Epithelial cell of esophagus (primary cell): ENCODE data around the gene LEMD1.
A peak's percentile ranks its signal among the peaks of the same experiment; 100 is the strongest.

Experiments
- DNase-seq: peaks from one replicate; pipeline ENCODE4 v3.0.0; 2010; ENCODE audit warnings: low read depth
- H3K4me3 ChIP-seq: 2 replicates; pipeline ENCODE4 v1.5.1; 2011; ENCODE audit warnings: mild to moderate bottlenecking, low read length, control low read depth
- TF ChIP-seq, protein P1 (sequence below): IDR thresholded peaks from 2 replicates; pipeline ENCODE4 v1.5.1; 2011; ENCODE audit warnings: low read depth, mild to moderate bottlenecking, low read length, control low read depth, inconsistent platforms; ENCODE audit not compliant: insufficient read depth; ENCODE audit errors: missing control alignments

The LEMD1 gene

GRCh38 chr1:205354259-205355074 is 67.4 kb downstream of the LEMD1 start:
- TF ChIP-seq, protein P1, sequence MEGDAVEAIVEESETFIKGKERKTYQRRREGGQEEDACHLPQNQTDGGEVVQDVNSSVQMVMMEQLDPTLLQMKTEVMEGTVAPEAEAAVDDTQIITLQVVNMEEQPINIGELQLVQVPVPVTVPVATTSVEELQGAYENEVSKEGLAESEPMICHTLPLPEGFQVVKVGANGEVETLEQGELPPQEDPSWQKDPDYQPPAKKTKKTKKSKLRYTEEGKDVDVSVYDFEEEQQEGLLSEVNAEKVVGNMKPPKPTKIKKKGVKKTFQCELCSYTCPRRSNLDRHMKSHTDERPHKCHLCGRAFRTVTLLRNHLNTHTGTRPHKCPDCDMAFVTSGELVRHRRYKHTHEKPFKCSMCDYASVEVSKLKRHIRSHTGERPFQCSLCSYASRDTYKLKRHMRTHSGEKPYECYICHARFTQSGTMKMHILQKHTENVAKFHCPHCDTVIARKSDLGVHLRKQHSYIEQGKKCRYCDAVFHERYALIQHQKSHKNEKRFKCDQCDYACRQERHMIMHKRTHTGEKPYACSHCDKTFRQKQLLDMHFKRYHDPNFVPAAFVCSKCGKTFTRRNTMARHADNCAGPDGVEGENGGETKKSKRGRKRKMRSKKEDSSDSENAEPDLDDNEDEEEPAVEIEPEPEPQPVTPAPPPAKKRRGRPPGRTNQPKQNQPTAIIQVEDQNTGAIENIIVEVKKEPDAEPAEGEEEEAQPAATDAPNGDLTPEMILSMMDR: peak; percentile 88

DNA sequence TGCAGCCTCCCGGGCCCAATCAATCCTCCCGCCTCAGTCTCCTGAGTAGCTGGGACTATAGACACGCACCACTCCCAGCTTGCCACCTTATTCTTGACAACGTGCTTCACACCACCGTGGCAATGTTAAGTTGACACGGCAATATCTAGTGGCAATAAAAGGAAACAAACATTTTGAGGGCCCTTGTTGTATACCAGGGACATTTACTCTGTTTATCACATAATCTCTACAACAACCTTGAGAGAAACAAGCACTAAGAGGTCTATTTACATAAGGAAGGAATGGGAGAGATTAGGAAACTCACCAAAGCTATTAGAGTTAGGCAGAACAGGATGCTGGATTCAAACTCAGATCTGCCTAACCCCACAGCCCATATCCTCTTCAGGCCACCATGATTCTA is 68.2 kb downstream of the LEMD1 start:
- TF ChIP-seq, protein P1: no peak
- H3K4me3 ChIP-seq: no peak overlapping the region
- no peak for DNase-seq

More at GRCh38 chr1:205354259-205355074, 67.4 kb downstream of the LEMD1 start:
- peak; percentile 75 for DNase-seq
- H3K4me3 ChIP-seq: no peak overlapping the region

DNA sequence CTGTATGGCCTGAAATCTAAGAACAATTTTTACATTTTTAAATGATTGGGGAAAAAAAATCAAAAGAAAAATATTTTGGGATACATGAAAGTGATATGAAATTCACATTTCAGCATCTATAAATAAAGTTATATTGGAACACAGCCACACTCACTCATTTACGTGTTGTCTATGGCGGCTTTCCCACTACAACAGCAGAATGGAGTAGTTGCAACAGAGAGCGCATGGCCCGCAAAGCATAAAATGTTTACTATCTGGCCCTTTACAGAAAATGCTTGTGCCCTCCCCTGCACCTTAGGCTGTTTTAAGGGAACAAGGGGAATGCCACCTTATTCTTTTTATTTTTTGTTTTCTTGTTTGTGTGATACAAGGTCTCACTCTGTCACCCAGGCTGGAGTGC is 68.7 kb downstream of the LEMD1 start:
- TF ChIP-seq, protein P1: no peak
- H3K4me3 ChIP-seq: no peak overlapping the region
- DNase-seq: no peak

DNA sequence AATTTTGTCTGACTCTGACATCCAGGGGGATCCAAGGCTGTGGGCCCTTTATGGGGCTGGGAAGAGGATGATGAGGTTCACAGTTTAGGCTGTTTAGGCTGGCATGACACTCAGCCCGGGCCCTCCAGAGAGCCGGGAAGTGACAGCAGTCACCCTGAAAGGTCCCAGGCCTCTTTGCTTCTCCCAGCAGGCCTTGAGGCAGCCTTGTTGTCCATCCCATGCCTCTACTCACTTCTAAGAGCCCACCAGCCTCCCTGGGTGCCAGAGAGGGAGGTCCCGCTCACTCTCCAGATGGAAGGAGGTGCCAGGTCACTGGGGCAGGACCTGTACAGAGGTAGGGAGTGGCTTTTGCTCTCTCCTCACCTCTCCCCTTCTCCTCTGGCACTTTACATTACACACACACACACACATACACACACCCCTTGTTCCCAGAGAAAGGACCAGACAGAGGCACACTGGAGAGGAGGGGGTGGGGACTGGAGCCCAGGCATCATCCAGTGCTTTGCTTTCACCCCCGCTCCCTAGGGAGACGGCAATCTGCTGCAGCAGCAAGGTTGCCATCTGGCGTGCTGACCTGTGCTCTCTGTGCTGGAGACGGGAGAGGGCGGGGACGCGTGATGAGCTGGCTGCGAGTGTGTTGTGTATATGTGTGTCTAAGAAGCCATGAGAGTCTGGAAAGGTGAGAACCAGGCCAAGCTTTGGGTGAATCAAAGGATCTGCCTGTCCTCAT is 69.7 kb downstream of the LEMD1 start:
- TF ChIP-seq, protein P1: no peak
- peak; percentile 76 for DNase-seq
- no peak overlapping the region for H3K4me3 ChIP-seq

- no peak overlapping the region for H3K4me3 ChIP-seq
- TF ChIP-seq, protein P1: no peak
- DNase-seq: no peak
Observed at GRCh38 chr1:205350691-205351141, 71.1 kb downstream of the LEMD1 start.

GRCh38 chr1:205350124-205350523 is 71.7 kb downstream of the LEMD1 start:
- TF ChIP-seq, protein P1: no peak
- H3K4me3 ChIP-seq: no peak overlapping the region

More at GRCh38 chr1:205350124-205350523, 71.7 kb downstream of the LEMD1 start:
- DNase-seq: no peak
